ENCODE results near the gene CCDC88C. TPM values are rescaled to one million over a fixed set of nuclear protein-coding genes. Genes with fewer than 3 reads are reported as not detected.

CCDC88C gene
- total RNA-seq, 1 donor from 2014 or later, result 12.4 TPM

GRCh38 chr14:91348845-91349465, 68.7 kb downstream of the CCDC88C start:
- no peak for TF ChIP-seq EZH2 (IDR thresholded peaks at IDR 0.05; ENCODE audit: insufficient read depth, low read length)
- TF ChIP-seq, protein P1, sequence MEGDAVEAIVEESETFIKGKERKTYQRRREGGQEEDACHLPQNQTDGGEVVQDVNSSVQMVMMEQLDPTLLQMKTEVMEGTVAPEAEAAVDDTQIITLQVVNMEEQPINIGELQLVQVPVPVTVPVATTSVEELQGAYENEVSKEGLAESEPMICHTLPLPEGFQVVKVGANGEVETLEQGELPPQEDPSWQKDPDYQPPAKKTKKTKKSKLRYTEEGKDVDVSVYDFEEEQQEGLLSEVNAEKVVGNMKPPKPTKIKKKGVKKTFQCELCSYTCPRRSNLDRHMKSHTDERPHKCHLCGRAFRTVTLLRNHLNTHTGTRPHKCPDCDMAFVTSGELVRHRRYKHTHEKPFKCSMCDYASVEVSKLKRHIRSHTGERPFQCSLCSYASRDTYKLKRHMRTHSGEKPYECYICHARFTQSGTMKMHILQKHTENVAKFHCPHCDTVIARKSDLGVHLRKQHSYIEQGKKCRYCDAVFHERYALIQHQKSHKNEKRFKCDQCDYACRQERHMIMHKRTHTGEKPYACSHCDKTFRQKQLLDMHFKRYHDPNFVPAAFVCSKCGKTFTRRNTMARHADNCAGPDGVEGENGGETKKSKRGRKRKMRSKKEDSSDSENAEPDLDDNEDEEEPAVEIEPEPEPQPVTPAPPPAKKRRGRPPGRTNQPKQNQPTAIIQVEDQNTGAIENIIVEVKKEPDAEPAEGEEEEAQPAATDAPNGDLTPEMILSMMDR (IDR thresholded peaks at IDR 0.05; ENCODE audit: insufficient read depth, low read depth, low read length), result no peak
- Mint-ChIP-seq H3K4me3 (ENCODE audit: unreplicated experiment) (no peak overlapping the region), H3K9me3 (ENCODE audit: unreplicated experiment) (no peaks in the 10 kb centered on the region), H3K4me1 (ENCODE audit: low read depth, unreplicated experiment) (peaks cover 13% of the 10 kb centered on the region), H3K27me3 (ENCODE audit: low read depth, unreplicated experiment) (no peaks in the 10 kb centered on the region), H3K36me3 (ENCODE audit: low read depth, unreplicated experiment) (no peaks in the 10 kb centered on the region), H3K27ac (ENCODE audit: unreplicated experiment) (no peak overlapping the region)
- FAIRE-seq (no peak), DNase-seq (ENCODE audit: low read depth) (no peak)
- Histone ChIP-seq H3K4me3 (ENCODE audit: insufficient read depth, low read depth, low read length) (no peak overlapping the region), H3K9me3 (ENCODE audit: insufficient read depth, low read depth, low read length) (no peaks in the 10 kb centered on the region), H3K9ac (ENCODE audit: low read length) (no peak overlapping the region), H4K20me1 (ENCODE audit: insufficient read depth, low read length) (no peaks in the 10 kb centered on the region), H3K4me1 (ENCODE audit: insufficient read depth, low read length) (no peaks in the 10 kb centered on the region), H3K79me2 (ENCODE audit: insufficient read depth, low read length) (no peaks in the 10 kb centered on the region), H3K27me3 (ENCODE audit: insufficient read depth, low read length) (peaks cover 14% of the 10 kb centered on the region), H2AFZ (ENCODE audit: low read depth, low read length) (no peak overlapping the region), H3K4me2 (ENCODE audit: low read length) (no peak overlapping the region), H3K27ac (ENCODE audit: low read depth, low read length) (no peak overlapping the region), H3K36me3 (ENCODE audit: insufficient read depth, low read length) (no peaks in the 10 kb centered on the region)

GRCh38 chr14:91346838-91347173, 70.8 kb downstream of the CCDC88C start:
- DNase-seq (ENCODE audit: low read depth) (no peak), FAIRE-seq (no peak)
- TF ChIP-seq, protein P1 (IDR thresholded peaks at IDR 0.05; ENCODE audit: insufficient read depth, low read depth, low read length), result no peak
- no peak for TF ChIP-seq EZH2 (IDR thresholded peaks at IDR 0.05; ENCODE audit: insufficient read depth, low read length)
- H3K9me3 Mint-ChIP-seq (ENCODE audit: unreplicated experiment), result no peaks in the 10 kb centered on the region
- Histone ChIP-seq H3K9me3 (ENCODE audit: insufficient read depth, low read depth, low read length) (no peaks in the 10 kb centered on the region), H3K36me3 (ENCODE audit: insufficient read depth, low read length) (no peaks in the 10 kb centered on the region), H3K4me3 (ENCODE audit: insufficient read depth, low read depth, low read length) (no peak overlapping the region), H2AFZ (ENCODE audit: low read depth, low read length) (no peak overlapping the region), H3K9ac (ENCODE audit: low read length) (no peak overlapping the region), H3K27ac (ENCODE audit: low read depth, low read length) (no peak overlapping the region), H4K20me1 (ENCODE audit: insufficient read depth, low read length) (no peaks in the 10 kb centered on the region), H3K79me2 (ENCODE audit: insufficient read depth, low read length) (no peaks in the 10 kb centered on the region), H3K4me2 (ENCODE audit: low read length) (no peak overlapping the region), H3K27me3 (ENCODE audit: insufficient read depth, low read length) (peaks cover 2% of the 10 kb centered on the region), H3K4me1 (ENCODE audit: insufficient read depth, low read length) (no peaks in the 10 kb centered on the region)
- H3K4me1 Mint-ChIP-seq (ENCODE audit: low read depth, unreplicated experiment), result peaks cover 12% of the 10 kb centered on the region
- no peak overlapping the region for H3K27ac Mint-ChIP-seq (ENCODE audit: unreplicated experiment)
- no peaks in the 10 kb centered on the region for H3K27me3 Mint-ChIP-seq (ENCODE audit: low read depth, unreplicated experiment)
- H3K36me3 Mint-ChIP-seq (ENCODE audit: low read depth, unreplicated experiment), result no peaks in the 10 kb centered on the region
- H3K4me3 Mint-ChIP-seq (ENCODE audit: unreplicated experiment), result no peak overlapping the region

DNA sequence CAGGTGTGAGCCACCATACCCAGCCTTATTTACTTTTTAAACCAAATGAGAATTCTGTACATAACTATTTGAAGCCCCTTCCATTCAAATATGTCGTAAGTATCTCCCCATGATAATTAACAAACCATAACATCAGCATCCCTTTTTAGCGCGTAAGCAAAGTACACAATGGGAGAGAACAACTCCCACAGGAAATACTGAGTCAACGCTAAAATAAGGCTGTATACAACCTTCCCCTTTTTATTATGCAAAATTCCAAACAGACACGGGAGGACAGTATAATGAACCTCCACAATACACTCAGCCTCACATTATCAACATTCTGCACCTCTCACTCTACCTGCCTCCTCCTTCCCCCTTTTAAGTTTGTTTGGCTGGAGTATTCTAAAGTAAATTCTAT, 73.5 kb downstream of the CCDC88C start:
- Mint-ChIP-seq H3K27ac (ENCODE audit: unreplicated experiment) (no peak overlapping the region), H3K4me3 (ENCODE audit: unreplicated experiment) (no peak overlapping the region), H3K36me3 (ENCODE audit: low read depth, unreplicated experiment) (peaks cover 2% of the 10 kb centered on the region), H3K27me3 (ENCODE audit: low read depth, unreplicated experiment) (peaks cover 3% of the 10 kb centered on the region), H3K4me1 (ENCODE audit: low read depth, unreplicated experiment) (no peaks in the 10 kb centered on the region), H3K9me3 (ENCODE audit: unreplicated experiment) (no peaks in the 10 kb centered on the region)
- Histone ChIP-seq H3K4me1 (ENCODE audit: insufficient read depth, low read length) (no peaks in the 10 kb centered on the region), H4K20me1 (ENCODE audit: insufficient read depth, low read length) (no peaks in the 10 kb centered on the region), H3K27me3 (ENCODE audit: insufficient read depth, low read length) (peaks cover 2% of the 10 kb centered on the region), H3K9ac (ENCODE audit: low read length) (no peak overlapping the region), H2AFZ (ENCODE audit: low read depth, low read length) (no peak overlapping the region), H3K36me3 (ENCODE audit: insufficient read depth, low read length) (no peaks in the 10 kb centered on the region), H3K4me2 (ENCODE audit: low read length) (no peak overlapping the region), H3K9me3 (ENCODE audit: insufficient read depth, low read depth, low read length) (no peaks in the 10 kb centered on the region), H3K4me3 (ENCODE audit: insufficient read depth, low read depth, low read length) (no peak overlapping the region), H3K27ac (ENCODE audit: low read depth, low read length) (no peak overlapping the region), H3K79me2 (ENCODE audit: insufficient read depth, low read length) (no peaks in the 10 kb centered on the region)
- TF ChIP-seq, protein P1 (IDR thresholded peaks at IDR 0.05; ENCODE audit: insufficient read depth, low read depth, low read length), result no peak
- no peak for TF ChIP-seq EZH2 (IDR thresholded peaks at IDR 0.05; ENCODE audit: insufficient read depth, low read length)
- FAIRE-seq, result no peak
- no peak for DNase-seq (ENCODE audit: low read depth)
